ENCODE data around the gene ZYG11A.

DNA sequence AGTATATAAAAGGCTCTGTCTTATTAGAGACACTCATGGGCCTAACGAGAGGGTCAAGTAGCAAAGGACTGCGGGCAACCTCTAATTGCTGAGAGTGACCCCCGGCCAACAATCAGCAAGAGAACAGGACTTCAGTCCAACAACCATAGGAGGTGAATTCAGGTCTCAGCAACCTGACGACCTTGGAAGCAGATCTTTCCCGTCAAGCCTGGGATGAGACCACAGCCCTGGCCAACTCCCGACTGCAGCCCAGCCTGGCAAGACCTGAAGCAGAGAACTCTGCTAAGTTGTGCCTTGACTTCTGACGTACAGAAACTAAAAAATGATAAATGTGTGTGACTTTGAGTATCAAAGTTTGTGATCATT is 73.3 kb downstream of the ZYG11A start:
- no peak for TF ChIP-seq POLR2A (IDR thresholded peaks at IDR 0.05)
- TF ChIP-seq, protein P1, sequence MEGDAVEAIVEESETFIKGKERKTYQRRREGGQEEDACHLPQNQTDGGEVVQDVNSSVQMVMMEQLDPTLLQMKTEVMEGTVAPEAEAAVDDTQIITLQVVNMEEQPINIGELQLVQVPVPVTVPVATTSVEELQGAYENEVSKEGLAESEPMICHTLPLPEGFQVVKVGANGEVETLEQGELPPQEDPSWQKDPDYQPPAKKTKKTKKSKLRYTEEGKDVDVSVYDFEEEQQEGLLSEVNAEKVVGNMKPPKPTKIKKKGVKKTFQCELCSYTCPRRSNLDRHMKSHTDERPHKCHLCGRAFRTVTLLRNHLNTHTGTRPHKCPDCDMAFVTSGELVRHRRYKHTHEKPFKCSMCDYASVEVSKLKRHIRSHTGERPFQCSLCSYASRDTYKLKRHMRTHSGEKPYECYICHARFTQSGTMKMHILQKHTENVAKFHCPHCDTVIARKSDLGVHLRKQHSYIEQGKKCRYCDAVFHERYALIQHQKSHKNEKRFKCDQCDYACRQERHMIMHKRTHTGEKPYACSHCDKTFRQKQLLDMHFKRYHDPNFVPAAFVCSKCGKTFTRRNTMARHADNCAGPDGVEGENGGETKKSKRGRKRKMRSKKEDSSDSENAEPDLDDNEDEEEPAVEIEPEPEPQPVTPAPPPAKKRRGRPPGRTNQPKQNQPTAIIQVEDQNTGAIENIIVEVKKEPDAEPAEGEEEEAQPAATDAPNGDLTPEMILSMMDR (IDR thresholded peaks at IDR 0.05) = no peak
